HepG2 (cell line): Measurements from ENCODE around the gene FNDC3B. TPM values are rescaled to one million over a fixed set of nuclear protein-coding genes. Genes with fewer than 3 reads are reported as not detected.

Source experiments
- ATAC-seq: fragments of 200-7000 bp; cut with Tn5 transposase; 3 replicates; pipeline ENCODE4 v1.9.1; 2020; ENCODE audit warnings: mild to moderate bottlenecking, moderate library complexity
- BruUV-seq: library from RNA; stranded (reverse); fragments of 400-500 nt; replicated peaks from 2 replicates; lab custom pipeline; 2021; lab: Mats Ljungman, UMichigan
- CTCF ChIA-PET: fragments of 300-600 bp; formaldehyde crosslinking; extraction: SDS; loops from one replicate; lab custom pipeline; 2021; ENCODE audit warnings: low total read pairs, inconsistent platforms, low intra/inter-chr PET ratio; lab: Yijun Ruan, JAX
- POLR2A ChIA-PET: fragments of 350-600 bp; sonication (Branson Sonifier 250); formaldehyde crosslinking; loops from one replicate; lab custom pipeline; 2020; ENCODE audit warnings: antibody characterized with exemption, inconsistent platforms; lab: Yijun Ruan, JAX
- DNase-seq: peaks from one replicate; pipeline ENCODE4 v3.0.0-alpha.2; 2015; ENCODE audit warnings: low spot score
- FAIRE-seq: peaks from 3 replicates; lab custom pipeline; 2011; peaks lifted over from hg19 to GRCh38; lab: Jason Lieb, UNC
- H2AFZ ChIP-seq: one replicate; pipeline ENCODE4 v1.6.1; 2011; ENCODE audit warnings: low read length, inconsistent platforms
- H3K27ac ChIP-seq: fragments of 300-600 bp; 3 replicates; pipeline ENCODE4 v1.8.0; 2011; ENCODE audit warnings: mixed run types, mild to moderate bottlenecking, mixed read lengths, low read length, inconsistent platforms; ENCODE audit not compliant: insufficient read depth; ENCODE audit errors: extremely low read length
- H3K27me3 ChIP-seq, 2 experiments: fragments of 200-600 bp in 1 of 2; 2 replicates in 1 of 2; 3 replicates in 1 of 2; pipeline versions ENCODE4 v1.6.0 to v1.8.0; 2011; ENCODE audit warnings: low read length in 2 of 2, mild to moderate bottlenecking in 2 of 2, moderate library complexity in 2 of 2, inconsistent platforms in 1 of 2; ENCODE audit not compliant: insufficient read depth in 2 of 2, control insufficient read depth in 1 of 2
- H3K36me3 ChIP-seq, 2 experiments: fragments of 200-600 bp in 1 of 2; replicated peaks in 1 of 2; 2 replicates in 1 of 2; 3 replicates in 1 of 2; pipeline versions ENCODE4 v1.5.1 to v1.8.0; 2011; ENCODE audit warnings: low read length in 2 of 2, inconsistent platforms in 1 of 2; ENCODE audit not compliant: insufficient read depth in 2 of 2, control insufficient read depth in 1 of 2
- H3K4me1 ChIP-seq: 2 replicates; pipeline ENCODE4 v1.5.1; 2012; ENCODE audit warnings: low read length, inconsistent platforms; ENCODE audit not compliant: insufficient read depth
- H3K4me2 ChIP-seq: 2 replicates; pipeline ENCODE4 v1.6.0; 2011; ENCODE audit warnings: low read depth, low read length, inconsistent platforms
- H3K4me3 ChIP-seq, 3 experiments: fragments of 200-600 bp in 1 of 3; sonication (generic), shearing (Covaris generic) in 1 of 3; replicated peaks in 1 of 3; 2 replicates each; pipeline ENCODE4 v1.5.1; 2011 to 2016; ENCODE audit warnings: low read length in 3 of 3, inconsistent platforms in 2 of 3, low read depth in 2 of 3, mild to moderate bottlenecking in 2 of 3, control low read depth in 1 of 3, mixed read lengths in 1 of 3; ENCODE audit not compliant: insufficient read depth in 1 of 3
- H3K79me2 ChIP-seq: one replicate; pipeline ENCODE4 v1.6.1; 2011; ENCODE audit warnings: low read length, inconsistent platforms; ENCODE audit not compliant: insufficient read depth
- H3K9ac ChIP-seq: 2 replicates; pipeline ENCODE4 v1.6.0; 2011; ENCODE audit warnings: mild to moderate bottlenecking, low read depth, low read length, inconsistent platforms; ENCODE audit not compliant: insufficient read depth
- H3K9me3 ChIP-seq: 2 replicates; pipeline ENCODE4 v1.5.1; 2012; ENCODE audit warnings: mild to moderate bottlenecking, low read length
- H4K20me1 ChIP-seq: 2 replicates; pipeline ENCODE4 v1.6.0; 2011; ENCODE audit warnings: inconsistent platforms, mild to moderate bottlenecking, low read length, moderate library complexity; ENCODE audit not compliant: insufficient read depth
- AGO2 ChIP-seq: fragments of 200-400 bp; formaldehyde crosslinking; optimal IDR thresholded peaks from 2 replicates; pipeline ENCODE3; 2017; ENCODE audit warnings: mild to moderate bottlenecking, low read depth, low read length, moderate library complexity
- BCL6 ChIP-seq: IDR thresholded peaks from 2 replicates; pipeline ENCODE4 v1.6.1; 2016; ENCODE audit warnings: missing genetic modification reagents, missing compliant biosample characterization
- CBFB ChIP-seq: sonication (generic); formaldehyde crosslinking; IDR thresholded peaks from 2 replicates; pipeline ENCODE4 v1.4.0; 2020; ENCODE audit warnings: missing genetic modification reagents
- DPF2 ChIP-seq: sonication (generic); formaldehyde crosslinking; IDR thresholded peaks from 2 replicates; pipeline ENCODE4 v1.4.0; 2020; ENCODE audit warnings: mild to moderate bottlenecking, low read depth, missing genetic modification reagents, borderline replicate concordance
- KAT2B ChIP-seq: fragments of 150-350 bp; IDR thresholded peaks from 2 replicates; pipeline ENCODE4 v1.6.1; 2014; ENCODE audit warnings: low read depth, low read length, borderline replicate concordance
- MBD4 ChIP-seq: IDR thresholded peaks from 2 replicates; pipeline ENCODE4 v1.6.1; 2012; ENCODE audit warnings: low read length, inconsistent platforms, borderline replicate concordance
- PHF21A ChIP-seq: sonication (generic); formaldehyde crosslinking; IDR thresholded peaks from 2 replicates; pipeline ENCODE4 v1.5.0; 2020; ENCODE audit warnings: mild to moderate bottlenecking, missing genetic modification reagents
- POLR2A ChIP-seq, 2 experiments: IDR thresholded peaks; 2 replicates each; pipeline ENCODE4 v1.6.1; 2011; ENCODE audit warnings: low read depth in 2 of 2, low read length in 2 of 2, mild to moderate bottlenecking in 1 of 2, moderate library complexity in 1 of 2; ENCODE audit not compliant: insufficient read depth in 1 of 2
- POLR2AphosphoS5 ChIP-seq: IDR thresholded peaks from 2 replicates; pipeline ENCODE4 v1.6.1; 2012; ENCODE audit warnings: low read depth, low read length
- POLR2G ChIP-seq: fragments of 200-400 bp; formaldehyde crosslinking; IDR thresholded peaks from 2 replicates; pipeline ENCODE4 v1.6.1; 2018; ENCODE audit warnings: mild to moderate bottlenecking, low read depth, low read length, moderate library complexity
- RBM22 ChIP-seq: fragments of 200-400 bp; formaldehyde crosslinking; optimal IDR thresholded peaks from 2 replicates; pipeline ENCODE3; 2017; ENCODE audit warnings: mild to moderate bottlenecking, low read length, moderate library complexity
- REL ChIP-seq: sonication (generic); formaldehyde crosslinking; conservative IDR thresholded peaks from 2 replicates; pipeline ENCODE4 v1.8.0; 2022; ENCODE audit warnings: mild to moderate bottlenecking, missing genetic modification reagents, moderate library complexity
- ZFP90 ChIP-seq: sonication (generic); formaldehyde crosslinking; IDR thresholded peaks from 2 replicates; pipeline ENCODE4 v1.8.0; 2022; ENCODE audit warnings: missing genetic modification reagents, mild to moderate bottlenecking, inconsistent platforms, borderline replicate concordance
- ZNF296 ChIP-seq: sonication (generic); formaldehyde crosslinking; conservative IDR thresholded peaks from 2 replicates; pipeline ENCODE4 v1.5.0; 2020; ENCODE audit warnings: mild to moderate bottlenecking, missing genetic modification reagents
- ZNF460 ChIP-seq: sonication (generic); formaldehyde crosslinking; IDR thresholded peaks from 2 replicates; pipeline ENCODE4 v1.5.1; 2020; ENCODE audit warnings: missing genetic modification reagents, mild to moderate bottlenecking, borderline replicate concordance
- ZNF775 ChIP-seq: sonication (generic); formaldehyde crosslinking; IDR thresholded peaks from 2 replicates; pipeline ENCODE4 v1.4.0; 2020; ENCODE audit warnings: missing genetic modification reagents, mild to moderate bottlenecking, moderate library complexity, borderline replicate concordance
- WGBS: methylation state at CpG from one replicate; pipeline ENCODE4 v1.1.6; 2017; ENCODE audit warnings: low lambda C conversion rate; 5-methylcytosine and 5-hydroxymethylcytosine counted together
- in situ Hi-C: cut with HindIII; loops from 2 replicates; pipeline ENCODE4 v1.10.0; 2017; ENCODE audit warnings: low pct_unique_long_range_greater_than_20kb; ENCODE audit not compliant: extremely low pct_ligation_motif_present
- intact Hi-C: fragments of 100-400 bp; cut with micrococcal nuclease; formaldehyde crosslinking; loops from one replicate; pipeline ENCODE4 v1.10.0; 2022; ENCODE audit not compliant: unreplicated experiment
- polyA plus RNA-seq, 8 experiments: library from polyadenylated mRNA; depleted of rRNA in 3 of 8; stranded (reverse) in 7 of 8; unstranded in 1 of 8; fragments of >200 nt; fragmentation: Illumina TruSeq in 4 of 8; extraction: Trizol in 4 of 8; gene quantifications; 2 replicates each; pipeline versions ENCODE4 v1.2.1 to v1.2.3, GENCODE V29; 2011 to 2016; ENCODE audit warnings: low read depth in 4 of 8, missing spikeins in 1 of 8, mixed read lengths in 1 of 8; ENCODE audit not compliant: insufficient read depth in 1 of 8
- total RNA-seq, 5 experiments: library from RNA; depleted of rRNA; stranded (reverse); fragments of >200 nt; fragmentation: Illumina TruSeq; extraction: Trizol; gene quantifications; 2 replicates each; pipeline ENCODE4 v1.2.3, GENCODE V29; 2016; ENCODE audit warnings: low read depth in 1 of 5
- TF ChIP-seq, protein P1 (sequence below): sonication (generic); formaldehyde crosslinking; IDR thresholded peaks from 2 replicates; pipeline ENCODE4 v1.5.0; 2020; ENCODE audit warnings: mild to moderate bottlenecking, missing genetic modification reagents
- TF ChIP-seq, protein P2 (sequence below): sonication (generic); formaldehyde crosslinking; IDR thresholded peaks from 2 replicates; pipeline ENCODE4 v1.5.1; 2020; ENCODE audit warnings: mild to moderate bottlenecking, moderate library complexity, missing genetic modification reagents

Gene FNDC3B
- total and polyA plus RNA-seq, 2 of the 13 experiments (the other 11 are each of a cell fraction or from before 2014, with no cell fraction given), result 74.8 to 103 TPM

DNA sequence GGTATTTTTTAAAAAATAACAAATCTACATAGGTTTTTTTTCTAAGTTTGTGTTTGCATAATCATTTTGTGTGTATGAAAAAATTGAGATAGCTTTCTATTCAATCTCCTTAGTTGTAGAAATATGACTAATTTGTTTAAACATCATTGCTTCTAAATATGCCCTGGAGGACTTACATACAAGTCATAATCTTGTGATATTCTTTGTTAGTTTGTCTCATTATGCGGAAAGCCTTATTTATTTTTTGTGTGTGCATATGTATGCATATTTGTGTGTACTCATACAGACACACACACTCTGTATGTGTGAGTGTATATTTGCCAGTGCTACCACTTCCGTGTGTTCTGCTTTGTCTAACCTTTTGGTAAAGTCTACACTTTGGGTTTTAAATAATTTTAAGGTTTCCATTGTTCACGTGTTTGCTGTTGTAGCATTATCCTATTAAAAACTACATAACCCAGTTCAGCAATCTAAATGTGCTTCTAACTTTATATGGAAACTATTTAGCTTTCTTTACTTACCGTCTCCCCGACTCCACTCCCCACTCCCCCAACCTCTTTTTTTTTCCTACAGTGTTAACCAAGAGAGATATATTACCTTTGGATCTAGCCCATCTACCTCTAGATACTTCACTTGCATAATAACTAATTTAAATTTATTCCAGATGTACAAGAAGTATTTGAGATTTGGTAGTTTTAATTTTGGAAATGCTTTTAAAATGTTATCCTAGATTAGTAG lies 111.7 kb downstream of the FNDC3B start (continued):
- TF ChIP-seq CBFB (CRISPR knock-in tag), result no peak
- 0 out of 2 replicates have a peak, but pooled peaks have one; percentile 13 for TF ChIP-seq POLR2AphosphoS5
- TF ChIP-seq, protein P1, sequence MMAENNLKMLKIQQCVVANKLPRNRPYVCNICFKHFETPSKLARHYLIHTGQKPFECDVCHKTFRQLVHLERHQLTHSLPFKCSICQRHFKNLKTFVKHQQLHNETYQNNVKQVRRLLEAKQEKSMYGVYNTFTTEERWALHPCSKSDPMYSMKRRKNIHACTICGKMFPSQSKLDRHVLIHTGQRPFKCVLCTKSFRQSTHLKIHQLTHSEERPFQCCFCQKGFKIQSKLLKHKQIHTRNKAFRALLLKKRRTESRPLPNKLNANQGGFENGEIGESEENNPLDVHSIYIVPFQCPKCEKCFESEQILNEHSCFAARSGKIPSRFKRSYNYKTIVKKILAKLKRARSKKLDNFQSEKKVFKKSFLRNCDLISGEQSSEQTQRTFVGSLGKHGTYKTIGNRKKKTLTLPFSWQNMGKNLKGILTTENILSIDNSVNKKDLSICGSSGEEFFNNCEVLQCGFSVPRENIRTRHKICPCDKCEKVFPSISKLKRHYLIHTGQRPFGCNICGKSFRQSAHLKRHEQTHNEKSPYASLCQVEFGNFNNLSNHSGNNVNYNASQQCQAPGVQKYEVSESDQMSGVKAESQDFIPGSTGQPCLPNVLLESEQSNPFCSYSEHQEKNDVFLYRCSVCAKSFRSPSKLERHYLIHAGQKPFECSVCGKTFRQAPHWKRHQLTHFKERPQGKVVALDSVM (CRISPR knock-in tag), result no peak
- peak; percentile 79 for TF ChIP-seq RBM22
- TF ChIP-seq, all 625 proteins: peak for 3

- H3K27me3 ChIP-seq, result no peaks in the 10 kb centered on the region
- intact Hi-C loops (no loop called here), in situ Hi-C loops (no loop called here)
- H3K4me2 ChIP-seq, result no peak overlapping the region
- H4K20me1 ChIP-seq, result peaks cover 98% of the 10 kb centered on the region
- H3K4me1 ChIP-seq, result peaks cover 99% of the 10 kb centered on the region
- no peak overlapping the region for H2AFZ ChIP-seq
- DNase-seq (no peak), ATAC-seq (no peak), FAIRE-seq (no peak)
- CTCF ChIA-PET, result no interaction called here
- H3K79me2 ChIP-seq, result peaks cover 100% of the 10 kb centered on the region
- no peak overlapping the region for H3K4me3 ChIP-seq
- no peak overlapping the region for H3K9ac ChIP-seq
- POLR2A ChIA-PET, result no interaction called here
- no TSS peak for BruUV-seq
- peak overlapping the region; percentile 19 for H3K27ac ChIP-seq
- H3K9me3 ChIP-seq, result no peaks in the 10 kb centered on the region
- 85% methylated on average over 14 of the region's 14 CpGs for WGBS
- H3K36me3 ChIP-seq, result peaks cover 10 to 49% of the 10 kb centered on the region in 2 experiments
- TF ChIP-seq ZNF775 (CRISPR knock-in tag) (no peak), POLR2A (IDR thresholded peaks at IDR 0.05; ENCODE audit: insufficient read depth in 1 of 2, low read depth in 2 of 2, low read length in 2 of 2) (peak; percentile 10 to 16; a peak in 1 of 4 replicates), KAT2B (no peak), POLR2G (0 out of 2 replicates have a peak, but pooled peaks have one; percentile 23), PHF21A (no peak), BCL6 (CRISPR knock-in tag) (no peak), ZNF296 (no peak), RBM22 (peak; percentile 96), MBD4 (0 out of 2 replicates have a peak, but pooled peaks have one; percentile 23), REL (no peak), AGO2 (peak; percentile 72), DPF2 (CRISPR knock-in tag) (no peak), ZNF460 (no peak), ZFP90 (CRISPR knock-in tag) (no peak)
- TF ChIP-seq, protein P2, sequence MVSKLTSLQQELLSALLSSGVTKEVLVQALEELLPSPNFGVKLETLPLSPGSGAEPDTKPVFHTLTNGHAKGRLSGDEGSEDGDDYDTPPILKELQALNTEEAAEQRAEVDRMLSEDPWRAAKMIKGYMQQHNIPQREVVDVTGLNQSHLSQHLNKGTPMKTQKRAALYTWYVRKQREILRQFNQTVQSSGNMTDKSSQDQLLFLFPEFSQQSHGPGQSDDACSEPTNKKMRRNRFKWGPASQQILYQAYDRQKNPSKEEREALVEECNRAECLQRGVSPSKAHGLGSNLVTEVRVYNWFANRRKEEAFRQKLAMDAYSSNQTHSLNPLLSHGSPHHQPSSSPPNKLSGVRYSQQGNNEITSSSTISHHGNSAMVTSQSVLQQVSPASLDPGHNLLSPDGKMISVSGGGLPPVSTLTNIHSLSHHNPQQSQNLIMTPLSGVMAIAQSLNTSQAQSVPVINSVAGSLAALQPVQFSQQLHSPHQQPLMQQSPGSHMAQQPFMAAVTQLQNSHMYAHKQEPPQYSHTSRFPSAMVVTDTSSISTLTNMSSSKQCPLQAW, result no peak
These were observed 112.6 kb downstream of the FNDC3B start for GRCh38 chr3:172151651-172152649.
